ENCODE results near the gene RBM44. TPM values are rescaled to one million over a fixed set of nuclear protein-coding genes. Genes with fewer than 3 reads are reported as not detected.
"Not testable (repeated sequence)": the region's sequence is repeated elsewhere in the genome, so short reads cannot be mapped to it uniquely, and the experiment has no call there.

RBM44 gene
- total and polyA plus RNA-seq, 9 donors, result 0.29 to 1.5 (median 0.53) TPM

DNA sequence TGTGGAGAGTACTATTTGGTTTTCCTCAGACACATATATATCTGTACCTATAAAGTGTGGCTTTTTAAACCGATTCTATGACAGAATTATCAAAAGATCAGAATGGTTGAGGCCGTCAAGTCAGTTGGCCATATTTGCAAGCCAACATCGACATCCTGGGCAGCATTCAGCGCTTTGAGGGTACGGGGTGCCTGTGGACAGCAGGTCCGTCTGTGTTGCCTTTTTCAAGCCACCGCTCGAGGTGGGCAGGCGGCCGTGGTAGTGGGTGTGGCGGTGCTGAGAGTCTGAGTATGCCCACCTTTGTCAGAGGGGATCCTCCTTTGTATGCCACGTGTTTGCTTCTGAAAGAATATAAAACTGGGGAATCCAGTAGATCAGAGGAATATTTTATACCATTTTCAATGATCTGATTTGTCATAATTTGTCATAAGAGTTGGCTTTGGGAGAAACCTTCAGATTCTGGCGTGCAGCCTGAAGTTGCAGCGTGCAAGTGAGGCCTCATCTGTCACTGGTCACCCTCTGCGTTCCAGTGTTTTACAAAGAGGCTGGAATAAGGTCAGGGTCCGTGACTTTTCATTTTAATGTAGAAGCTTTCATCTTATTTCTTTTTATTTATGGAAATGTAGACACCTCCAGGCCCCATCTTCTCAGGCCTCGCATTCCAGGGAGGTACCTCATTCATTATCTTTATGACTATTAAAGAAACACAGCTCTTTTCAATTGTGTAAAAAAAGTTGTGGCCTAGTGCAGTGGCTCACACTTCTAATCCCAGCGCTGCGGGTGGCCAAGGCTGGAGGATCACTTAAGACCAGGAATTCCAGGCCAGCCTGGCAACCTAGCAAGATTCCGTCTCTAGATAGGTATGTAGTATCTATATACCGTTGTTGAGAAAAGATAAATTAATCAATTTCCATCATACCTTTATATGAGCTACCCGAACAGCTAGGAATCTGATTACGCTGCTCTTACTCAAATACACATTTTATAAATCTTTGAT, 37.8 kb upstream of the RBM44 start:
- Histone ChIP-seq H3K4me1 (ENCODE audit: control insufficient read depth, insufficient read depth, low read length) (no peaks in the 10 kb centered on the region), H3K27ac (ENCODE audit: low read length) (no peak overlapping the region), H3K9me3 (replicated peaks; ENCODE audit: control insufficient read depth, low read depth, low read length) (no peaks in the 10 kb centered on the region), H3K27me3 (ENCODE audit: control insufficient read depth, insufficient read depth, low read length) (no peaks in the 10 kb centered on the region), H3K4me3 (ENCODE audit: low read length) (no peak overlapping the region), H3K36me3 (ENCODE audit: control insufficient read depth, insufficient read depth, low read length) (peaks cover 61% of the 10 kb centered on the region)
- DNase-seq, result no peak
- WGBS (ENCODE audit: insufficient coverage), result 98% methylated on average over 5 of the region's 23 CpGs

DNA sequence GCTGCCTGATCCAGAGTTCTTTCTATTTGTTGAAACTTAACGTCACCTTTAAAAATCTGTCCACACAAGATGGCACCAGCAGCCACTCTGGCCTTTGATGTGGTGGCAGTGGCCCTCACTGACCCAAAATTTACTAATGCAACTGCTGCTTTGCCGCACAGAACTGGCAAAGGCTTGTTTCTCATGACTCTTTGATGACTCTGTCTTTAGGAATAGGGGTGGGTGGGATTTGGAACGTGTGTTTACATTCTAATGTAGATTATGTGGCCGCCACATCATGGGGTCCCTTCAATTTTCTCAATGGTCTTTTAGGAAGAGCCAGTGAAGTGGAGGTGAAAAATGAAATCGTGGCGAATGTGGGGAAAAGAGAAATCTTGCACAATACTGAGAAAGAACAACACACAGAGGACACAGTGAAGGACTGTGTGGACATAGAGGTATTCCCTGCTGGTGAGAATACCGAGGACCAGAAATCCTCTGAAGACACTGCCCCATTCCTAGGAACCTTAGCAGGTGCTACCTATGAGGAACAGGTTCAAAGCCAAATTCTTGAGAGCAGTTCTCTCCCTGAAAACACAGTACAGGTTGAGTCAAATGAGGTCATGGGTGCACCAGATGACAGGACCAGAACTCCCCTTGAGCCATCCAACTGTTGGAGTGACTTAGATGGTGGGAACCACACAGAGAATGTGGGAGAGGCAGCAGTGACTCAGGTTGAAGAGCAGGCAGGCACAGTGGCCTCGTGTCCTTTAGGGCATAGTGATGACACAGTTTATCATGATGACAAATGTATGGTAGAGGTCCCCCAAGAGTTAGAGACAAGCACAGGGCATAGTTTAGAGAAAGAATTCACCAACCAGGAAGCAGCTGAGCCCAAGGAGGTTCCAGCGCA, 36.0 kb upstream of the RBM44 start:
- not testable (repeated sequence) for H3K9me3 ChIP-seq (replicated peaks; ENCODE audit: control insufficient read depth, low read depth, low read length); H3K27ac ChIP-seq (ENCODE audit: low read length); H3K4me1 ChIP-seq (ENCODE audit: control insufficient read depth, insufficient read depth, low read length); DNase-seq; H3K27me3 ChIP-seq (ENCODE audit: control insufficient read depth, insufficient read depth, low read length); H3K4me3 ChIP-seq (ENCODE audit: low read length)
- 100% methylated on average over 3 of the region's 9 CpGs for WGBS (ENCODE audit: insufficient coverage)
- peaks cover 56% of the 10 kb centered on the region for H3K36me3 ChIP-seq (ENCODE audit: control insufficient read depth, insufficient read depth, low read length)

GRCh38 chr2:237763812-237764211, 34.8 kb upstream of the RBM44 start:
- peaks cover 51% of the 10 kb centered on the region for H3K36me3 ChIP-seq (ENCODE audit: control insufficient read depth, insufficient read depth, low read length)
- no peak overlapping the region for H3K4me3 ChIP-seq (ENCODE audit: low read length)
- DNase-seq, result no peak
- WGBS (ENCODE audit: insufficient coverage), result 95% methylated on average over 6 of the region's 10 CpGs
- H3K4me1 ChIP-seq (ENCODE audit: control insufficient read depth, insufficient read depth, low read length), result no peaks in the 10 kb centered on the region
- H3K27ac ChIP-seq (ENCODE audit: low read length), result no peak overlapping the region
- H3K27me3 ChIP-seq (ENCODE audit: control insufficient read depth, insufficient read depth, low read length), result no peaks in the 10 kb centered on the region
- H3K9me3 ChIP-seq (replicated peaks; ENCODE audit: control insufficient read depth, low read depth, low read length), result no peaks in the 10 kb centered on the region

DNA sequence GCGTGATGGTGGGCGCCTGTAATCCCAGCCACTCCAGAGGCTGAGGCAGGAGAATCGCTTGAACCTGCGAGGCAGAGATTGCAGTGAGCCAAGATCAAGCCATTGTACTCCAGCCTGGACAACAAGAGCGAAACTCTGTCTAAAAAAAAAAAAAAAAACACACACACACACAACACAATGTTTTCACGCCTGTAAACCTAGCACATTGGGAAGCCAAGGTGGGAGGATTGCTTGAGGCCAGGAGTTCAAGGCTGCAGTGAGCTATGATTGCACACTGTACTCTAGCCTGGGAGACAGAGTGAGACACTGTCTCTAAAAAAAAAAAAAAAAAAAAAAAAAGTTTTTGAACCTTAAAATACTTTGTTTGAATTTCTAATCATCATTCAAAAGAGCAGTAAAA, 33.5 kb upstream of the RBM44 start:
- H3K4me3 ChIP-seq (ENCODE audit: low read length); H3K27ac ChIP-seq (ENCODE audit: low read length); H3K27me3 ChIP-seq (ENCODE audit: control insufficient read depth, insufficient read depth, low read length); DNase-seq; H3K9me3 ChIP-seq (replicated peaks; ENCODE audit: control insufficient read depth, low read depth, low read length); H3K4me1 ChIP-seq (ENCODE audit: control insufficient read depth, insufficient read depth, low read length): not testable (repeated sequence)
- no CpG with 5 or more reads among the region's 6 CpGs for WGBS (ENCODE audit: insufficient coverage)
- H3K36me3 ChIP-seq (ENCODE audit: control insufficient read depth, insufficient read depth, low read length), result peaks cover 48% of the 10 kb centered on the region

- no peak overlapping the region for H3K27ac ChIP-seq (ENCODE audit: low read length)
- no peaks in the 10 kb centered on the region for H3K9me3 ChIP-seq (replicated peaks; ENCODE audit: control insufficient read depth, low read depth, low read length)
- H3K4me3 ChIP-seq (ENCODE audit: low read length), result no peak overlapping the region
- H3K27me3 ChIP-seq (ENCODE audit: control insufficient read depth, insufficient read depth, low read length), result no peaks in the 10 kb centered on the region
- 93% methylated on average over 8 of the region's 8 CpGs for WGBS (ENCODE audit: insufficient coverage)
- DNase-seq, result no peak
- H3K36me3 ChIP-seq (ENCODE audit: control insufficient read depth, insufficient read depth, low read length), result peaks cover 44% of the 10 kb centered on the region
- no peaks in the 10 kb centered on the region for H3K4me1 ChIP-seq (ENCODE audit: control insufficient read depth, insufficient read depth, low read length)
Observed at GRCh38 chr2:237765875-237766274, 32.7 kb upstream of the RBM44 start.

- no peak overlapping the region for H3K27ac ChIP-seq (ENCODE audit: low read length)
- peaks cover 46% of the 10 kb centered on the region for H3K36me3 ChIP-seq (ENCODE audit: control insufficient read depth, insufficient read depth, low read length)
- H3K27me3 ChIP-seq (ENCODE audit: control insufficient read depth, insufficient read depth, low read length), result no peaks in the 10 kb centered on the region
- no peaks in the 10 kb centered on the region for H3K9me3 ChIP-seq (replicated peaks; ENCODE audit: control insufficient read depth, low read depth, low read length)
- no peak for DNase-seq
- no peaks in the 10 kb centered on the region for H3K4me1 ChIP-seq (ENCODE audit: control insufficient read depth, insufficient read depth, low read length)
- no peak overlapping the region for H3K4me3 ChIP-seq (ENCODE audit: low read length)
- WGBS (ENCODE audit: insufficient coverage), result no CpG with 5 or more reads among the region's 2 CpGs
Observed at GRCh38 chr2:237766340-237766739, 32.2 kb upstream of the RBM44 start.

DNA sequence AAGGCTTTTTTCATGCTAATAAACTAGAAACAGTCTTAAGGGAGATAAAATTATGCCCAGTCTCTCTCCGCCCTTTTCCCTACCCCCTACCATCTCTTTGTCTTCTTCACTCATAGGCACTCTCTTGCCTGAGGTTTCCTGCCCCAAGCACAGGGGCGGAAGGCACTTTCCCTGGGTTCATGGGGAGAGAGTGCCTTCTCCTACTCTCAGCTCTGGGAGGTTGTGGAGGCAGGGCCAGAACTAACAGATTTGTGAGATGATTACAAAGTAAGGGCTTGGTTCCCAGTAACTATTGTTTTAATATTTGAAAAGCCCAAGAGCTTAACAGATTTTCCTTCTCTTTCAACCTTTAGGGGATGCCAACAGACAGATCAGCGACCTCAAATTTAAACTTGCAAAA, 26.1 kb upstream of the RBM44 start:
- H3K27ac ChIP-seq (ENCODE audit: low read length), result no peak overlapping the region
- DNase-seq, result no peak
- no CpG with 5 or more reads among the region's 3 CpGs for WGBS (ENCODE audit: insufficient coverage)
- H3K36me3 ChIP-seq (ENCODE audit: control insufficient read depth, insufficient read depth, low read length), result peaks cover 59% of the 10 kb centered on the region
- H3K27me3 ChIP-seq (ENCODE audit: control insufficient read depth, insufficient read depth, low read length), result no peaks in the 10 kb centered on the region
- H3K9me3 ChIP-seq (replicated peaks; ENCODE audit: control insufficient read depth, low read depth, low read length), result no peaks in the 10 kb centered on the region
- H3K4me1 ChIP-seq (ENCODE audit: control insufficient read depth, insufficient read depth, low read length), result no peaks in the 10 kb centered on the region
- H3K4me3 ChIP-seq (ENCODE audit: low read length), result no peak overlapping the region

- 85% methylated on average over 9 of the region's 15 CpGs for WGBS (ENCODE audit: insufficient coverage)
- Histone ChIP-seq H3K4me1 (ENCODE audit: control insufficient read depth, insufficient read depth, low read length) (no peaks in the 10 kb centered on the region), H3K4me3 (ENCODE audit: low read length) (no peak overlapping the region), H3K27ac (ENCODE audit: low read length) (no peak overlapping the region), H3K9me3 (replicated peaks; ENCODE audit: control insufficient read depth, low read depth, low read length) (no peaks in the 10 kb centered on the region), H3K27me3 (ENCODE audit: control insufficient read depth, insufficient read depth, low read length) (no peaks in the 10 kb centered on the region), H3K36me3 (ENCODE audit: control insufficient read depth, insufficient read depth, low read length) (peaks cover 65% of the 10 kb centered on the region)
- no peak for DNase-seq
Observed at GRCh38 chr2:237773826-237774225, 24.8 kb upstream of the RBM44 start.

DNA sequence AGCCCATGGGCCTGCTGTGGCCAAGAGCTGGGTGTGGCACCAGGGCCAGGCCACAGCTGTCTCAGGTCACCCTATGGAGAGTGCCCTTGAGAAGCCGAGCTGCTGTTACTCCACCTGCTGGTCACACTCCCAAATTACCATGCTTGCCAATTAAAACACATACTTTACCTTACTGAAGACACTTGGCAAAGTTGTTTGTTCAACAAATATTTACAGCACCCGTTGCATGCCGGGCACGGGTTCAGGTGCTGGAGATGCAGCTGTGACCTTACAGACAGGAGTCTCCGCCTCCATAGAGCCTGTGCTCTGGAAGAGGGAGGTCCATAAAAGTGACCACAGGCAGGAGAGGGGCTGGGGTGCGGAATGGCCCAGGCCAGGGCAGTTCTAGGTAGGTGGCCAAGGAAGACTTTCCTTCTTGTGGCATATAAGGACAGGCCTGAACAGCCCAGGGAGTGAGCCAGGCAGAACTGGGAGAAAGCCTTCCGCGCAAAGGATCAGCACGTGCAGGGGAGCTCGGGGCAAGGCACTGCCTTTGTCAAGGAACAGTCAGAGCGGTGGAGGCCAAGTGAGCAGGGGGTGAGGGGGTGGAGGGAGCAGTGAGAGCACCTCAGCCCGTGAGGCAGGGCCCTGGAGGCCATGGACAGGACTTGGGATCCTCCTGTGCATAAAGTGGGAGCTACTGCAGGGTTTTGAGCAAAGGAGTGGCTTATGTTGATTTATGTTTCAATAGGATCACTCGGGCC, 23.6 kb upstream of the RBM44 start:
- WGBS (ENCODE audit: insufficient coverage), result 79% methylated on average over 12 of the region's 13 CpGs
- H3K4me1 ChIP-seq (ENCODE audit: control insufficient read depth, insufficient read depth, low read length), result no peaks in the 10 kb centered on the region
- H3K9me3 ChIP-seq (replicated peaks; ENCODE audit: control insufficient read depth, low read depth, low read length), result no peaks in the 10 kb centered on the region
- no peaks in the 10 kb centered on the region for H3K27me3 ChIP-seq (ENCODE audit: control insufficient read depth, insufficient read depth, low read length)
- no peak overlapping the region for H3K27ac ChIP-seq (ENCODE audit: low read length)
- peaks cover 68% of the 10 kb centered on the region for H3K36me3 ChIP-seq (ENCODE audit: control insufficient read depth, insufficient read depth, low read length)
- H3K4me3 ChIP-seq (ENCODE audit: low read length), result no peak overlapping the region
- DNase-seq, result peak; percentile 35
